GM12878 (cell line): Measurements from ENCODE around the gene ACSL3. TPM values are rescaled to one million over a fixed set of nuclear protein-coding genes. Genes with fewer than 3 reads are reported as not detected.

Experiments
- ATAC-seq: fragments of 200-7000 bp; cut with Tn5 transposase; 3 replicates; pipeline ENCODE4 v1.9.1; 2020; ENCODE audit warnings: mild to moderate bottlenecking, moderate library complexity
- BruUV-seq: library from RNA; stranded (reverse); fragments of 400-500 nt; replicated peaks from 2 replicates; lab custom pipeline; 2021; lab: Mats Ljungman, UMichigan
- CTCF ChIA-PET: fragments of 300-600 bp; sonication (Branson Sonifier 250); formaldehyde crosslinking; extraction: SDS; loops from one replicate; lab custom pipeline; 2021; ENCODE audit warnings: inconsistent platforms; lab: Yijun Ruan, JAX
- POLR2A ChIA-PET: fragments of 350-600 bp; formaldehyde crosslinking; extraction: SDS; loops from one replicate; lab custom pipeline; 2021; ENCODE audit warnings: inconsistent platforms; lab: Charles Lee
- RAD21 ChIA-PET: fragments of 300-600 bp; sonication (Branson Sonifier 250); formaldehyde crosslinking; loops from one replicate; lab custom pipeline; 2023; ENCODE audit warnings: antibody characterized with exemption; ENCODE audit not compliant: unreplicated experiment; lab: Charles Lee
- SMC1A ChIA-PET: fragments of 300-600 bp; sonication (Branson Sonifier 250); formaldehyde crosslinking; loops from one replicate; lab custom pipeline; 2023; ENCODE audit not compliant: unreplicated experiment, uncharacterized antibody; lab: Charles Lee
- DNase-seq: peaks from one replicate; pipeline ENCODE4 v3.0.0-alpha.2; 2011; ENCODE audit warnings: low read depth, low spot score
- FAIRE-seq: peaks from 3 replicates; lab custom pipeline; 2011; peaks lifted over from hg19 to GRCh38; lab: Jason Lieb, UNC
- H2AFZ ChIP-seq: 2 replicates; pipeline ENCODE4 v1.6.0; 2011; ENCODE audit warnings: low read depth, low read length, control low read depth; ENCODE audit not compliant: control insufficient read depth
- H3K27ac ChIP-seq: 2 replicates; pipeline ENCODE4 v1.5.1; 2011; ENCODE audit warnings: control low read depth; ENCODE audit not compliant: control insufficient read depth, insufficient read depth
- H3K27me3 ChIP-seq, 2 experiments: replicated peaks in 1 of 2; 2 replicates each; pipeline versions ENCODE4 v1.6.0 to v1.6.1; 2011; ENCODE audit warnings: low read length in 1 of 2; ENCODE audit not compliant: control insufficient read depth in 2 of 2, insufficient read depth in 2 of 2
- H3K36me3 ChIP-seq, 2 experiments: 2 replicates each; pipeline ENCODE4 v1.5.1; 2011; ENCODE audit warnings: low read length in 1 of 2; ENCODE audit not compliant: control insufficient read depth in 2 of 2, insufficient read depth in 2 of 2
- H3K4me1 ChIP-seq: 2 replicates; pipeline ENCODE4 v1.6.1; 2011; ENCODE audit warnings: mild to moderate bottlenecking, low read length, moderate library complexity, mixed read lengths; ENCODE audit not compliant: control insufficient read depth, insufficient read depth
- H3K4me2 ChIP-seq: 2 replicates; pipeline ENCODE4 v1.6.0; 2011; ENCODE audit warnings: control low read depth; ENCODE audit not compliant: control insufficient read depth, insufficient read depth
- H3K4me3 ChIP-seq: fragments of 200-600 bp; sonication (generic); 2 replicates; pipeline ENCODE4 v1.5.1; 2016
- H3K79me2 ChIP-seq: 2 replicates; pipeline ENCODE4 v1.6.0; 2011; ENCODE audit warnings: low read length; ENCODE audit not compliant: control insufficient read depth, insufficient read depth
- H3K9ac ChIP-seq: 2 replicates; pipeline ENCODE4 v1.8.0; 2011; ENCODE audit warnings: low read length, control low read depth, mixed read lengths; ENCODE audit not compliant: control insufficient read depth, insufficient read depth
- H3K9me3 ChIP-seq: replicated peaks from 3 replicates; pipeline ENCODE4 v1.5.1; 2011; ENCODE audit warnings: mild to moderate bottlenecking, low read length; ENCODE audit not compliant: control insufficient read depth, insufficient read depth
- H4K20me1 ChIP-seq: 2 replicates; pipeline ENCODE4 v1.6.0; 2011; ENCODE audit not compliant: control insufficient read depth, insufficient read depth
- CBFB ChIP-seq: IDR thresholded peaks from 2 replicates; pipeline ENCODE4 v1.6.1; 2016; ENCODE audit warnings: antibody characterized with exemption, low read depth
- DPF2 ChIP-seq: fragments of 450-650 bp; IDR thresholded peaks from 2 replicates; pipeline ENCODE4 v1.6.1; 2017; ENCODE audit warnings: mild to moderate bottlenecking
- ETV6 ChIP-seq, 2 experiments: fragments of 450-650 bp in 1 of 2; IDR thresholded peaks in 1 of 2; conservative IDR thresholded peaks in 1 of 2; 2 replicates each; pipeline ENCODE4 v1.6.1; 2014; ENCODE audit warnings: antibody characterized with exemption in 1 of 2, borderline replicate concordance in 1 of 2, low read depth in 1 of 2, mild to moderate bottlenecking in 1 of 2, moderate library complexity in 1 of 2
- LARP7 ChIP-seq: fragments of 450-650 bp; IDR thresholded peaks from 2 replicates; pipeline ENCODE4 v1.6.1; 2017; ENCODE audit warnings: mild to moderate bottlenecking
- MTA3 ChIP-seq: IDR thresholded peaks from 2 replicates; pipeline ENCODE4 v1.6.1; 2012; ENCODE audit warnings: low read length, inconsistent platforms, borderline replicate concordance
- NFXL1 ChIP-seq: fragments of 450-650 bp; IDR thresholded peaks from 2 replicates; pipeline ENCODE4 v1.6.1; 2017; ENCODE audit warnings: antibody characterized with exemption, mild to moderate bottlenecking, borderline replicate concordance
- NRF1 ChIP-seq: conservative IDR thresholded peaks from 2 replicates; pipeline ENCODE4 v1.6.1; 2011; ENCODE audit warnings: mild to moderate bottlenecking, low read depth, low read length, improper control_type of control experiment
- POU2F2 ChIP-seq: IDR thresholded peaks from 3 replicates; pipeline ENCODE4 v1.6.1; 2011; ENCODE audit warnings: low read depth, mild to moderate bottlenecking, low read length, borderline replicate concordance
- SMAD1 ChIP-seq: fragments of 450-650 bp; IDR thresholded peaks from 2 replicates; pipeline ENCODE4 v1.6.1; 2018; ENCODE audit warnings: mild to moderate bottlenecking, low read depth; ENCODE audit not compliant: partially characterized antibody
- TBL1XR1 ChIP-seq: IDR thresholded peaks from 2 replicates; pipeline ENCODE4 v1.6.1; 2012; ENCODE audit warnings: low read depth, low read length, improper control_type of control experiment
- YY1 ChIP-seq: IDR thresholded peaks from 2 replicates; pipeline ENCODE4 v1.6.1; 2011; ENCODE audit warnings: low read depth, mild to moderate bottlenecking, low read length
- ZZZ3 ChIP-seq: IDR thresholded peaks from 2 replicates; pipeline ENCODE4 v1.6.1; 2011; ENCODE audit warnings: low read depth; ENCODE audit not compliant: control insufficient read depth, insufficient read length
- WGBS: methylation state at CpG from one replicate; pipeline ENCODE4 v1.1.6; 2016; ENCODE audit warnings: low lambda C conversion rate; ENCODE audit not compliant: insufficient replicate concordance, insufficient coverage; ENCODE audit errors: missing lambda C conversion rate; 5-methylcytosine and 5-hydroxymethylcytosine counted together
- in situ Hi-C: fragments of 300-500 bp; cut with MboI; formaldehyde crosslinking; loops from 9 replicates; pipeline ENCODE4 v1.14.3; 2018; ENCODE audit warnings: mixed read lengths
- intact Hi-C: fragments of 100-400 bp; cut with micrococcal nuclease; formaldehyde crosslinking; loops from one replicate; pipeline ENCODE4 v1.14.2; 2022; ENCODE audit not compliant: unreplicated experiment
- polyA plus RNA-seq, 11 experiments: library from polyadenylated mRNA; depleted of rRNA in 4 of 11; unstranded in 6 of 11; stranded (reverse) in 5 of 11; fragments of >200 nt; fragmentation: Nextera tagmentation in 4 of 11; fragmentation: Illumina TruSeq in 1 of 11; extraction: Ambion mirVana in 4 of 11; extraction: Trizol in 1 of 11; gene quantifications; 1 replicate in 1 of 11; 2 replicates in 10 of 11; pipeline versions ENCODE4 v1.2.1 to v1.2.3, GENCODE V29; 2011 to 2016; ENCODE audit warnings: inconsistent platforms in 2 of 11, missing spikeins in 2 of 11, low read depth in 1 of 11
- total RNA-seq, 4 experiments: library from RNA; depleted of rRNA in 3 of 4; stranded (reverse); fragments of >200 nt in 3 of 4; fragmentation: Illumina TruSeq in 1 of 4; extraction: Trizol in 1 of 4; gene quantifications; 2 replicates each; pipeline versions ENCODE4 v1.2.1 to v1.2.3, GENCODE V29; 2013 to 2021
- TF ChIP-seq, protein P1 (sequence below): fragments of 450-650 bp; formaldehyde crosslinking; IDR thresholded peaks from 2 replicates; pipeline ENCODE4 v1.4.0; 2020; ENCODE audit warnings: mild to moderate bottlenecking, moderate library complexity
- TF ChIP-seq, protein P2 (sequence below): fragments of 450-650 bp; IDR thresholded peaks from 2 replicates; pipeline ENCODE4 v1.6.1; 2018; ENCODE audit warnings: mild to moderate bottlenecking, low read depth, moderate library complexity; ENCODE audit not compliant: partially characterized antibody

ACSL3 gene
- total and polyA plus RNA-seq, 10 of the 15 experiments (the other 5 are each of a cell fraction or from before 2014, with no cell fraction given) = 15.6 to 83.9 (median 56.7) TPM

DNA sequence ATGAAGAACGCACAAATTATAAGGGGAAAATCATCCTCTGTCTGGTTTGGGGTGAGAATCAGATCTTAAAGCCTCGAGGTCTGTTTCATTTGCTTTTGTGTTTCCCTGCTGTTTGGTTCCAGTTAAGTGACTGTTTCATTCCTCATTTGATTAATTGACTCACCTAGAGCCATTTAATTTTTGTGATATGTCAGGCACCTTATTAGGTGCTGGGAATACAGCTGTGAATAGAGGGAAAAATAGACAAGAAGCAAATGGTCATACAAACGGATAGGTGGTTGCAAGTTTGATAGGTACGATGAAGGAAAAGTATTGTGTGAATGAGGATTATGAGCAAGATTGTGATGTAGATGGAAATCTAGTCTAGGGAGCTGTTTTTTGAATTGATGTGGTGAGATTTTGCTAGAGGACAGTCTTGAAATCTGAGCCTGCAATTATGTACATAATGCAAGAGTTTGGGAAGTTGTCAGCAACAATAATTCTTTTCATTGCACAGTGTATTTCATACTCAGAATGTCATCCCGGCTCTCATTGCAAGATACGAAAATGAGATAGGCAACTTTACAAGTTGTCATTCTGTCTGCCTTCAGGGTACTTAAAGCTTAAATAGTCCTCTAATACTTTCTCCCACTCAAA is 2.2 kb downstream of the ACSL3 start:
- DNase-seq (no peak), FAIRE-seq (no peak), ATAC-seq (no peak)
- Histone ChIP-seq H3K79me2 (peaks cover 68% of the 10 kb centered on the region), H3K36me3 (no peaks in the 10 kb centered on the region), H3K4me2 (peak overlapping the region; percentile 59), H3K9ac (no peak overlapping the region), H3K4me3 (peak overlapping the region; percentile 67), H4K20me1 (no peaks in the 10 kb centered on the region), H3K4me1 (peaks cover 6% of the 10 kb centered on the region), H3K27ac (no peak overlapping the region), H2AFZ (no peak overlapping the region), H3K9me3 (no peaks in the 10 kb centered on the region), H3K27me3 (no peaks in the 10 kb centered on the region)
- in situ Hi-C loops = no loop called here
- 91% methylated on average over 6 of the region's 6 CpGs for WGBS
- POLR2A ChIA-PET = interaction anchor here (2.6 to 5.7 kb wide), 2 partner anchors 15 to 49 kb away, joined by 7 to 30 read pairs; no protein-coding TSS in a partner anchor
- SMC1A ChIA-PET = interaction anchor here (0.9 to 4.7 kb wide), 13 partner anchors 10 to 157 kb away, joined by 3 to 29 read pairs (median 5); no protein-coding TSS in a partner anchor
- TF ChIP-seq LARP7 (no peak), NRF1 (no peak), DPF2 (no peak), POU2F2 (no peak), TBL1XR1 (no peak), ETV6 (conservative IDR thresholded peaks at IDR 0.05 in 1 of 2, IDR thresholded peaks at IDR 0.05 in 1 of 2; ENCODE audit: borderline replicate concordance in 1 of 2, low read depth in 1 of 2) (no peak), ZZZ3 (no peak), YY1 (no peak), SMAD1 (no peak), MTA3 (no peak), CBFB (no peak), NFXL1 (no peak)
- TF ChIP-seq, protein P1, sequence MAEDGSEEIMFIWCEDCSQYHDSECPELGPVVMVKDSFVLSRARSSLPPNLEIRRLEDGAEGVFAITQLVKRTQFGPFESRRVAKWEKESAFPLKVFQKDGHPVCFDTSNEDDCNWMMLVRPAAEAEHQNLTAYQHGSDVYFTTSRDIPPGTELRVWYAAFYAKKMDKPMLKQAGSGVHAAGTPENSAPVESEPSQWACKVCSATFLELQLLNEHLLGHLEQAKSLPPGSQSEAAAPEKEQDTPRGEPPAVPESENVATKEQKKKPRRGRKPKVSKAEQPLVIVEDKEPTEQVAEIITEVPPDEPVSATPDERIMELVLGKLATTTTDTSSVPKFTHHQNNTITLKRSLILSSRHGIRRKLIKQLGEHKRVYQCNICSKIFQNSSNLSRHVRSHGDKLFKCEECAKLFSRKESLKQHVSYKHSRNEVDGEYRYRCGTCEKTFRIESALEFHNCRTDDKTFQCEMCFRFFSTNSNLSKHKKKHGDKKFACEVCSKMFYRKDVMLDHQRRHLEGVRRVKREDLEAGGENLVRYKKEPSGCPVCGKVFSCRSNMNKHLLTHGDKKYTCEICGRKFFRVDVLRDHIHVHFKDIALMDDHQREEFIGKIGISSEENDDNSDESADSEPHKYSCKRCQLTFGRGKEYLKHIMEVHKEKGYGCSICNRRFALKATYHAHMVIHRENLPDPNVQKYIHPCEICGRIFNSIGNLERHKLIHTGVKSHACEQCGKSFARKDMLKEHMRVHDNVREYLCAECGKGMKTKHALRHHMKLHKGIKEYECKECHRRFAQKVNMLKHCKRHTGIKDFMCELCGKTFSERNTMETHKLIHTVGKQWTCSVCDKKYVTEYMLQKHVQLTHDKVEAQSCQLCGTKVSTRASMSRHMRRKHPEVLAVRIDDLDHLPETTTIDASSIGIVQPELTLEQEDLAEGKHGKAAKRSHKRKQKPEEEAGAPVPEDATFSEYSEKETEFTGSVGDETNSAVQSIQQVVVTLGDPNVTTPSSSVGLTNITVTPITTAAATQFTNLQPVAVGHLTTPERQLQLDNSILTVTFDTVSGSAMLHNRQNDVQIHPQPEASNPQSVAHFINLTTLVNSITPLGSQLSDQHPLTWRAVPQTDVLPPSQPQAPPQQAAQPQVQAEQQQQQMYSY (CRISPR knock-in tag) = no peak
- TF ChIP-seq, protein P2, sequence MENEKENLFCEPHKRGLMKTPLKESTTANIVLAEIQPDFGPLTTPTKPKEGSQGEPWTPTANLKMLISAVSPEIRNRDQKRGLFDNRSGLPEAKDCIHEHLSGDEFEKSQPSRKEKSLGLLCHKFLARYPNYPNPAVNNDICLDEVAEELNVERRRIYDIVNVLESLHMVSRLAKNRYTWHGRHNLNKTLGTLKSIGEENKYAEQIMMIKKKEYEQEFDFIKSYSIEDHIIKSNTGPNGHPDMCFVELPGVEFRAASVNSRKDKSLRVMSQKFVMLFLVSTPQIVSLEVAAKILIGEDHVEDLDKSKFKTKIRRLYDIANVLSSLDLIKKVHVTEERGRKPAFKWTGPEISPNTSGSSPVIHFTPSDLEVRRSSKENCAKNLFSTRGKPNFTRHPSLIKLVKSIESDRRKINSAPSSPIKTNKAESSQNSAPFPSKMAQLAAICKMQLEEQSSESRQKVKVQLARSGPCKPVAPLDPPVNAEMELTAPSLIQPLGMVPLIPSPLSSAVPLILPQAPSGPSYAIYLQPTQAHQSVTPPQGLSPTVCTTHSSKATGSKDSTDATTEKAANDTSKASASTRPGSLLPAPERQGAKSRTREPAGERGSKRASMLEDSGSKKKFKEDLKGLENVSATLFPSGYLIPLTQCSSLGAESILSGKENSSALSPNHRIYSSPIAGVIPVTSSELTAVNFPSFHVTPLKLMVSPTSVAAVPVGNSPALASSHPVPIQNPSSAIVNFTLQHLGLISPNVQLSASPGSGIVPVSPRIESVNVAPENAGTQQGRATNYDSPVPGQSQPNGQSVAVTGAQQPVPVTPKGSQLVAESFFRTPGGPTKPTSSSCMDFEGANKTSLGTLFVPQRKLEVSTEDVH = no peak
- intact Hi-C loops = no loop called here
- BruUV-seq = no TSS peak
- RAD21 ChIA-PET = interaction anchor here (1.3 to 5.1 kb wide), 4 partner anchors 40 to 173 kb away, joined by 5 to 42 read pairs (median 8); no protein-coding TSS in a partner anchor
- CTCF ChIA-PET = interaction anchor here (1.0 to 3.2 kb wide), 11 partner anchors 14 to 156 kb away, joined by 3 to 31 read pairs (median 11); no protein-coding TSS in a partner anchor
